GM21515 (cell line): ENCODE results near the gene AKT1S1.

Experiments
- ATAC-seq: cut with Tn5 transposase; IDR thresholded peaks from one replicate; pipeline ENCODE4 v1.9.1; 2021; ENCODE audit not compliant: unreplicated experiment

Gene AKT1S1

GRCh38 chr19:49855277-49855675 is 21.9 kb downstream of the AKT1S1 start:
- no peak for ATAC-seq

DNA sequence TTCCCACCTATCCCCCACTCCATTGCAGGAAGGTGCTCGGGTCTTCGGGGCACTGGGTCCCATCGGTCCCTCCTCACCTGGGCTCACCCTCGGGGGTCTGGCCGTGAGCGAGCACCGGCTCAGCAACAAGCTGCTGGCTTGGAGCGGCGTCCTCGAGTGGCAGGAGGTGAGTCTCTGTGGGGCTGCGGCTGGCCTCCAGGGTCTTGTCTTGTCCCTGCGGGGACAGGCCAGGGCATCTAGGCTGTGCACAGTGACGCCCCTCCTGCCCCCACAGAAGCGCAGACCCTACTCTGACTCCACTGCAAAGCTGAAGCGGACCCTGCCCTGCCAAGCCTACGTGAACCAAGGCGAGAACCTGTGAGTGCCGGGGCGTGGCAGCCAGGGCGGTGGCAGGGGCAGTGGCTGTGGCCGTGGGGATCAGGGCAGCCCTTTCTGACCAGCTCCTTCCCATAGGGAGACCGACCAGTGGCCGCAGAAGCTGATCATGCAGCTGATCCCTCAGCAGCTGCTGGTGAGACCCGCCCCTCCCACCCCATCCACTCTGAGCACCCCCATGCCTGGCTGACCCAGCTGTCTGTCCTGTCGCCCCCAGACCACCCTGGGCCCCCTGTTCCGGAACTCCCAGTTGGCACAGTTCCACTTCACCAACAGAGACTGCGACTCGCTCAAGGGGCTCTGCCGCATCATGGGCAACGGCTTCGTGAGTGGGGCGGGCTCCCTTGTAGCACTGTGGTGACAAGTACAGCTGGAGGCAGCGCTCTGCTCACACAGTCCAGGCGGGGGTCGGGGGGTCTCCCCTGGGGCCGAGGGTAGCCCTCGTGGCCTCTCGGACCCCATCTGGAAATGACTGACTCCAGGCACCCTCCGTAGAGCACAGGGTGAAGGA is 22.5 kb downstream of the AKT1S1 start:
- no peak for ATAC-seq

DNA sequence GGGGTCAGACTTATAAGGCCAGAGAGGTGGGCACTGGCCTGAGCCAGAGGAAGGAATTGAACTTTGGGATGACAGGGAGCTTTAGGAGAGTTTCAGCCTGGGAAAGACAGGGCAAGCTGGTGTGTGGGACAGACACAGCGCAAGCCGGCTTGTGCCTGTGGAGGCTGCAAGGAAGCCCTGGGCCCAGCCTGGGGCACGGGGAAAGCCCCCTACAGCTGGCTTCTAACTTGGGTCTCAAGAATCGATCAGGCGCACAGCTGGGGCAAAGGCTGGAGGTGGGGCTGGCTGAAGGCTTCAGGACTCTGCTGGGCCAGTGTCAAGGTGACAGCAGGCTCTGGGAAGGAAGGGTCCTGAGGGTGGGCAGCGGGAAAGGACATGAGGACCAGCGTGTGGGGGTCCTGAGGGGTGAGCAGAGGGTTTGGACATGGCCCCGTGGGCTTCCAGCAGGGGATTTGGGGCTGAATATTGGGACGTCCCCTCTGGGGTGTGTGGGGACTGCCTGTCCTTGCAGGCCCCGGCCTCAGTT is 23.2 kb downstream of the AKT1S1 start:
- no peak for ATAC-seq

DNA sequence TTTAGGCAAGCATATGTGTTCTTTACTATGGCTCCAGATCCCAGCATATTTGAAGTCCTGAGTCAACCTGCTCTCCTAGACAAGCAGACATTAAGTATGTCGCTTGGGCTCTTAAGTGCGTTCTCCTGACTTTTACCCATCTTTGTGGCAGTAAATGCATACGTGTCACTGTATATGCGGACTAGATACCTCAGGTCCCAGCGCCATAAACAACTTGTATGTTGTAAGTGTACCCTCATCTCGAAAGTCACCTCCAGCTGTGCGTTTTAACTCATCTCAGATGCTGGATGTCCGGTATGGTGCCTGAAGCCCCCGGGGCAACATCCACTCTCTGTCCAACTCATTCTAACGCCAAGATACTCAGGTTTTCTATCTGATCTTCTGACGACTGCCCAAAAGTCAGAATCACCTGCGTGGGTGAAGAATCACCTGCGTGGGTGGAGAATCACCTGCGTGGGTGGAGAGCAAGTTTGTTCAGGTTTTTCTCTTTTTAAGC is 24.5 kb downstream of the AKT1S1 start:
- no peak for ATAC-seq

DNA sequence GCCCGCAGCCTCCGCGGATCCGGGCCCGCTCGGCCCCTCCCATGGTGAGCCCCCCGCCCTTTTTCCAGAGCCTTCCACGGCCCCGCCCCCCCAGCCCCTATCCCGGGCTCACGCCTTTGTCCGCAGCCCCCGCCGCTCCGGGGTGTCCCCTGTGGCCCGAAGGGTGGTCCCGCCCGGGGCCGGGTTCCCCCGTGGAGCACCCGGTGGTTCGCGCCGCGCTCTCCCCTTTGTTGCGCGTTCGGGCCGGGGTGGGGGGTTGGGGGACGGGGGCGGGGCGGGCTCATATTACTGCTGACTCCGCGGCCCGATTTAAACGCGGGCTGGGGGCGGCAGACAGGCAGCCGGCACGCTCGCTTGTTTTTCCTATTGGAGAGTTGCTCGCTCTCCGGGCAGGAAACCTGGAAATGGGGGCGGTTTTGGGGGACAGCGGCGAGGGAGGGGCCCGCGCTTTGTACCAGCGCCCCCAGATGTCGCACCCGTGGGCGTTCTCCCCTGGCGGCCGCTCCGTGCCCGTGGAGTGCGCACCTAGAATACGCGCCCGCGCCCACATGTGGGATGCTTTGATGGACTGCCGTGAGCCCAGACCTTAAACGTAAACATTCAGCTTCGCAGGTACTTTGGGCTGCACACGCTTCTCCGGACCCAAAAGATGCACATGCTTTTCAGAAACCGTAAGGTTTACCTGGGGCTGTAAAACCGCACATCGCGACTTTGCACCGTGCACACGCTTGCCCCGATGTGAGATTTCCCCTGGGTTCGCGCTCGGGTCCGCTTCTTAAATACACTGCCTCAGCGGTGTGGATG is 25.5 kb downstream of the AKT1S1 start:
- no peak for ATAC-seq

GRCh38 chr19:49850487-49851342 is 26.4 kb downstream of the AKT1S1 start, which contains the start of gene PTOV1:
TSS of gene PTOV1 (plus strand) at chr19:49851159.
- ATAC-seq = peak; percentile 63

DNA sequence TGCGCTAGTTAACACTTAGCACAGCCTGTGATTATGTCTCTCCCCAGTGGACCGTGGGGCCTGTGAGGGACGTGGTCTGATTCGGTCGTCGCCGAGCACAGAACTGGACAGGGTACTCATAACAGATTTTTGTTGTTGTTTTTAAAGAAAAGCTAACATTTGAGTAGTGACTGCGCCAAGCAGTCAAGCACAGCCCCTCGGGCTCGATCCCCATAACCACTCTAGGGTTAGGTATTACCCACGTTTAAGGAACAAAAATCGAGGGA is 27.0 kb downstream of the AKT1S1 start:
- no peak for ATAC-seq

DNA sequence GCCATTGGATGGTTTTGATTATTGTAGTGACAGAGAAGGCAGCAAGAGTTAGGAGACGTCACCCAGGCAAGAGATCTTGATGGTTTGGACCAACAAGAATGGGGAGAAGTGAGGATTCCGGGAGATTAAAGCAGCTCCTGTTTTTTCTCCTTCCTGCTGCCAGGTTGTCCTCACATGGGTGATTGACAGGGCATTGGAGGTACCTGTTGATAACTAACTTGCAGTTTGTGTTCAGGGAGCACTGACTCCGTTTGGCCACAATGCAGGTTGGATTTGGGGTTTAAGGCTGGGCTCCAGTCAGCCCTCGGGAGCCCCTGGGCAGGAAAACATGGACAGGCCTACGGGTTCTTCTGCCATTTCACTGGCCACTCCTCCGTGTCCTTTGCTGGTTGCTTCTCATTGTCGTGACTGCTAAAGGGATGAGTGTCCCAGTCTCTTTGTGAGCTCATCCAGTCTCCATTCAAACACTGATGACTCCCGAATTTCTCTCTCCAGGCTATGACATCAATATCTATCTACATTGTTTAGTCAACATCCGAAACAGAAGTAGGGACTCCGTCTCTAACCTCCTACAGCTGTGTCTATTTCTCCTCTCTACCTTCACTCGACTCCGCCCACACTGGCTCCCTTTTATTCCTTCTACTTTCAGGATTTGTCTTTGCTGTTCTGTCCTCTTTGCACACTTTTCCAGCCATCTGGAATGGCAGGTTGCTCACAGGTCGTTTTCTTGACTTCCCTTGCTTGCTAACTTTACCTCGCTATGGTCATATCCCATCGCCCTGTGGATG is 27.5 kb downstream of the AKT1S1 start:
- no peak for ATAC-seq

DNA sequence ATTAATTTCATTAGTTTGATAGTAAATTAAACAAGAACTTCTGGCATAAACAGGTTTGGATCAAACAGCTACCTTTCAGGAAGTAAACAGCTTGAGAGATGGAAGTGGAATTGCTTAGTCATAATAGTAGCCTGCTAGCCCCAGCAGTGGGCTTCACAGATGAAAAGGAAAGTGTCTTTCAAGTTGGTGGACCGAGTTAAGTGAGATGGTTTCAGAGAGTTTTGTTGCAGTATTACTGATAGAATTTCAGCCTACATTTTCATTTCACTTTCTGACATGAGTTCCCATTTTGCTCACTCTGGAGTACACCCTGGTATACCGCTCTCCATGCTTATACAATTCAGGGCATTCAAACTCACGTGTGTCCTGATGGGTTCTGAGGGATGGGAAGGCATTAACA is 28.2 kb downstream of the AKT1S1 start:
- ATAC-seq = no peak

GRCh38 chr19:49847731-49848696 is 29.1 kb downstream of the AKT1S1 start:
- ATAC-seq = no peak

DNA sequence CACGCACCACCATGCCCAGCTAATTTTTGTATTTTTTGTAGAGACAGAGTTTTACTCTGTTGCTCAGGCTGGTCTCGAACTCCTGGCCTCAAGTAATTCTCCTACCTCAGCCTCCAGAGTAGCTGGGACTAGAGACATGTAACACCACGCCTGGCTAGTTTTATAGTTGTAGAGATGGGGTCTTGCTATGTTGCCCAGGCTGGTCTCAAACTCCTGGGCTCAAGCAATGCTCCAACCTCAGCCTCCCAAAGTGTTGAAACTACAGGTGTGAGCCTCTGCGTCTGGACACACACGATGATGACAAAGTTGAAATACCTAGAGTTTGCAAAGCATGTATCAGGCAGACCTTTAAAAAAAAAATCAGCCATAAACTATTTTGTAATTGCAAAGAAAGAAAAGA is 30.7 kb downstream of the AKT1S1 start:
- no peak for ATAC-seq

DNA sequence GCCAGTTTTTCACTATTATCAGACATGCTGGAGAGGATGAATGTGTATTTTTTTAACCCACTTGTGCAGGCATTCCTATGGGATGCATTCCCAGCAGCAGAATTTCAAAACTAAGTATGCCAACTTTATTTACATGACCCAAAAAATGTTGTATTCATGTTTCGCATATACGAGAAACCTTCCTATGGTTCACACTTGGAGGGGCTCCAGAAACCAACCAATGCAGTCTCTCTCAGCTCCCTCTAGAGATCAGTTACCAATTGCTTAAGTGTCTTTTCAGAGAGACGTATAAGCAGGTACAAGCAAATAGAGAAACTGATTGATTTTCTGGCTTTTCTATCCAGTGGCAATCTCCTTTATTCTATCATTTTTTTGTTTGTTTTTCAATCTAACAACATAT is 31.7 kb downstream of the AKT1S1 start:
- no peak for ATAC-seq

DNA sequence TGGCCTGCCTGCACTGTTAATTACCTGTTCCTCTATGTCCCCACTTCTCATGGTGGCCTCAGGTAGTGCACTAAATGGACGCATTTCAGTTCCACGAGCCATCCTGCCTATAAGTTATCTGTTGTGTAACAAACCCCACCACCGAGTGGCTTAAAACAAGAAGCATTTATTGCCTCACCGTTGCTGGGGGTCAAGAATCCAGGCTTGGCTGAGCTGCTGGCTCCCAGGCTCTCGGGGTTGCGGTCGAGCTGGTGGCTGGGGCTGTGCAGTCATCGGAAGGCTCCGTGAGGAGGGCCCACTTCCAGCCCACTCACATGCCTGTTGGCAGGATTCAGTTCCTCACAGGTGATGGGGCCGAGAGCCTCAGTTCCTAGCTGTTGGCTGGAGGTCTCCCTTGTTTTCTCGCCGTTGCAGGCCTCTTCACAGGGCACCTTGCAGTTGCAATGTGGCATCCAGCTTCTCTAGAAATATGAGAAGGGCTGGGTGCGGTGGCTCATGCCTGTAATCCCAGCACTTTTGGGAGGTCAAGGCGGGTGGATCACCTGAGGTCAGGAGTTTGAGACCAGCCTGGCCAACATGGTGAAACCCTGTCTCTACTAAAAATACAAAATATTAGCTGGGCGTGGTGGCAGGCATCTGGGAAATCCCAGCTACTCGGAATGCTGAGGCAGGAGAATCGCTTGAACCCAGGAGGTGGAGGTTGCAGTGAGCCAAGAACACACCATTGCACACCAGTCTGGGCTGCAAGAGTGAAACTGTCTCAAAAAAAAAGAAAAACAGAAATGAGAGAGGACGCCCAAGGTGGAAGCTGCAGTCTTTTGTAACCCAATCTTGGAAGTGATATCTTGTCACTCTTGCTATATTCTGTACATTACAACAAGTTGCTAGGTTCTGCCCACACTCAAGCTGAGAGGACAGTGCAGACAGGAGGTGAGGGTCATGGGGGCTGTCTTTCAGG is 32.7 kb downstream of the AKT1S1 start:
- no peak for ATAC-seq

- ATAC-seq = no peak
Measured at GRCh38 chr19:49843265-49843664, 33.9 kb downstream of the AKT1S1 start.

- ATAC-seq = no peak
Measured at GRCh38 chr19:49840736-49841249, 36.4 kb downstream of the AKT1S1 start.

DNA sequence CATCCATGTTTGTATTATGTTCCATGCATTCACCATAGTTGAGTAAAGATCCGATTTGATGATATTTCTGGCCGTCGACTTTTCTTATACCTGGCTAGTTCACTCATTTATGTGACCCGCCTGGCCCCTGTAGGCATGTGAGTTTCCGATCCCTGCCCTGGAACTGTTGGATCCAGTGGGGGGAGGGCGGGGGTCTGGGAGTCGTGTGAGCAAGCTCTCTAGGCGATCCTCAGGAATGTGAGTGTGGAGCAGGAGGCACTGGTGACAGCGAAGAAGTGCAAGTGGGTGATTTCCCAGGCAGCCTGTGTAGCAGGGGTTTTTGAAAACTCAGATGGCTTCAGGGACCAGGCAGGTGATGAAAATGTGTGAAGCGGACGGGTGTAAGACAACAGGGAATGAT is 36.8 kb downstream of the AKT1S1 start:
- ATAC-seq = no peak

DNA sequence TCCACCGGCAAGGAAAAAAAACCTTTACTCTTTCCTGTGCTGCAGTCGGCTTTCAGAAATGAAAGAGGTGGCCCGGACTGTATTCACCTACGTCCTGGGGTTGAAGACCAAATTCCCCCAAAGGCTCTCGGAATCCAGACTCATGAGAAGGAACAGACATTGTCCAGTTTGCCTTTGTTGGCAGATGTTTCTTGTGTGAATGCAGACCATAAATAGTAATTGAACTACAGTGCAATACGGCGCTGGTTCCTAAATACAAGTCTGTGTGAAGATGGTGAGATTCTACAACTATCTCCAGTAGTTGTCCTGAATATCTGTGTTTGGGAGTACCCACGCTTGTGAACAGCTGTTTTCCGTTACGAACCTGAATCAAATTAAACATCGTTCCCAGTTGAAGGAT is 37.4 kb downstream of the AKT1S1 start:
- no peak for ATAC-seq
